ENCODE data around the gene GPC4. TPM values are rescaled to one million over a fixed set of nuclear protein-coding genes. Genes with fewer than 3 reads are reported as not detected.
A peak's percentile ranks its signal among the peaks of the same experiment; 100 is the strongest.

The GPC4 gene
- total and polyA plus RNA-seq, 4 donors, result 7.8 to 17.8 (median 11.9) TPM

DNA sequence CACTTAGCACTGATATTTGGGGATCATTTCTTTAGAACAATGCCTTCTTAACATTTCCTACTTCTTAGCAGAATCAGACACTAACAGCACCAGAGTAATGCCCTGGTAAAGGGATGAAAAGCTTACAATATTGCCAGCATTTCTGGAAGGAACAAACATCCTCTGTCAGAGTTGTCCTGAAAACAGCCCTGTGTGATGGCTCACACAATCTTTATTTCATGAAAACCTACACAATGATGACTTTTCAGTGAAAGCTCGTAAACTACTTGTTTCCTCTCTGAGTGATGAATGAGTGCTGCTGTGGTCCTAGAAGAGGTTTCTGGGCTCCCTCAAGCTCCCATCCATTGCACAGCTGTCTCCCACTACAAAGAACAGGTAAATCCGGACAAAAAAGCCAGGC is 52.8 kb downstream of the GPC4 start:
- peak overlapping the region; percentile 76 for H3K27ac ChIP-seq (ENCODE audit: low read depth, low read length)

DNA sequence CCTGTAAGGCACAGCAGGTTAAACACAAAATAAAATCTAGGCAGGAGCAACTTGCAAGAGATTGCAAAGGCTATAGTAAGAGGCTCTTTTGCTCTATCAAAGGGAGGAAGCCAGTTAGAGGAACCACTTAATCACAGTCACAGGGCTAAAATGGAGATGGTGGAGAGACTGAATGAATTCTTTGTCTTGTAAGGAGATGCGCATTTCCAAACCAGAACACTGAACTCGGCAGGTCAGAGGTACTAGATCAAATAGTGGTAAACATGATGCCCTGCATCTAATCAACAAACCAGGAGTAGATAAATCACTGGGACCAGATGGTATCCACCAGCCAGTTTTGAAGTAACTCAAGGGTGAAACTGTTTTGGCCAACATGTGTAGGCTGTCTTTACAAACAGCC is 55.8 kb downstream of the GPC4 start:
- Histone ChIP-seq H3K27ac (ENCODE audit: low read depth, low read length) (no peak overlapping the region), H3K27me3 (ENCODE audit: control insufficient read depth, insufficient read depth, low read length) (peaks cover 8% of the 10 kb centered on the region), H3K4me3 (ENCODE audit: low read depth, low read length) (no peak overlapping the region), H3K36me3 (ENCODE audit: control insufficient read depth, insufficient read depth, low read length) (no peaks in the 10 kb centered on the region), H3K9me3 (ENCODE audit: control insufficient read depth, insufficient read depth, low read length) (no peaks in the 10 kb centered on the region), H3K4me1 (ENCODE audit: control insufficient read depth, insufficient read depth, low read length) (no peaks in the 10 kb centered on the region)
- 43% methylated on average over 2 of the region's 2 CpGs for WGBS (ENCODE audit: insufficient coverage)
- DNase-seq (ENCODE audit: low read depth in 4 of 6, low spot score in 6 of 6), result peak in 2 of 6 donors; percentile 29 to 57

More for the DNA sequence above, 52.8 kb downstream of the GPC4 start:
- Histone ChIP-seq H3K36me3 (ENCODE audit: control insufficient read depth, insufficient read depth, low read length) (no peaks in the 10 kb centered on the region), H3K4me1 (ENCODE audit: control insufficient read depth, insufficient read depth, low read length) (no peaks in the 10 kb centered on the region), H3K27me3 (ENCODE audit: control insufficient read depth, insufficient read depth, low read length) (peaks cover 11% of the 10 kb centered on the region), H3K4me3 (ENCODE audit: low read depth, low read length) (no peak overlapping the region), H3K9me3 (ENCODE audit: control insufficient read depth, insufficient read depth, low read length) (no peaks in the 10 kb centered on the region)
- WGBS (ENCODE audit: insufficient coverage), result no CpG with 5 or more reads among the region's 2 CpGs
- DNase-seq (ENCODE audit: low read depth in 4 of 6, low spot score in 6 of 6), result peak in 2 of 6 donors; percentile 32

DNA sequence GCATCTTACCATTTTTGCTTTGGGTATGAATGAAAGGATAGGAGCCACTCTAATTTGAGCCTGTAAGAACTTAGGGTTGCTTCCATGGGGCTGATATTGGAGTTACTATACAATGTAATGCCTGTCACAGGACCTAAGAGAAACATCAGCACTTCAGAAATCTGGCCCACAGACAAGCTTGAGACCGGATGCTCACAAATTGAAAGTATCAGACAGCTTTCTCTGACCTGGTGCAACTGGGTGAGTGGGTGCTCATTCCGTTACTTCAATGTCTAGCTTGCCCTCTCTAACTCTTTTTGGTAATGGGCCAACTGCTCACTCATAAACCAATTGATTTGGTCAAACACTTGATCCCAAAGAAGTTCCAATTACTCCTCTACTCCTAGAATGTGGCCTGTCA is 62.1 kb downstream of the GPC4 start:
- 71% methylated on average over 1 of the region's 2 CpGs for WGBS (ENCODE audit: insufficient coverage)
- DNase-seq (ENCODE audit: low read depth in 4 of 6, low spot score in 6 of 6), result no peak
- Histone ChIP-seq H3K4me3 (ENCODE audit: low read depth, low read length) (no peak overlapping the region), H3K27ac (ENCODE audit: low read depth, low read length) (no peak overlapping the region), H3K9me3 (ENCODE audit: control insufficient read depth, insufficient read depth, low read length) (no peaks in the 10 kb centered on the region), H3K36me3 (ENCODE audit: control insufficient read depth, insufficient read depth, low read length) (no peaks in the 10 kb centered on the region), H3K27me3 (ENCODE audit: control insufficient read depth, insufficient read depth, low read length) (no peaks in the 10 kb centered on the region), H3K4me1 (ENCODE audit: control insufficient read depth, insufficient read depth, low read length) (no peaks in the 10 kb centered on the region)

DNA sequence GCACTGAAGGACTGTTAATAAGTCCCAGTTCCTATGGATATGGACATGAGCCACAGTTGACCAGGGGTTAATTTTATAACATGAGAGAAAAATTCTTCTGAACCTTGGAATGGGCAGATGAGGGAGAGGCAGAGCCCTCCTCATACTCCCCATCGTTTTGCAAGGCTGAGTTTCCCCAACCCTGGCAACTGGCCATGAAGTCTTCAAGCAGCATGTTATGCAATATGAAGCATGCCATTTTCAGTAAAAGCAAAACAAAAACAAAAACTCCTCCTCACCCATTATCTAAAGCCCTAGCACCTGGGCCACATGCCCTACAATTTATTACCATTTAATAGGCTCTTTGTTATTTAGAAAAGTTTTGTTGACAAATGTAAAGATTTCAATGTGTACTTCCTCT is 64.5 kb downstream of the GPC4 start:
- DNase-seq (ENCODE audit: low read depth in 4 of 6, low spot score in 6 of 6), result peak in 1 of 6 donors; percentile 34
- no peaks in the 10 kb centered on the region for H3K36me3 ChIP-seq (ENCODE audit: control insufficient read depth, insufficient read depth, low read length)
- no peaks in the 10 kb centered on the region for H3K9me3 ChIP-seq (ENCODE audit: control insufficient read depth, insufficient read depth, low read length)
- H3K27ac ChIP-seq (ENCODE audit: low read depth, low read length), result no peak overlapping the region
- peaks cover 6% of the 10 kb centered on the region for H3K27me3 ChIP-seq (ENCODE audit: control insufficient read depth, insufficient read depth, low read length)
- H3K4me1 ChIP-seq (ENCODE audit: control insufficient read depth, insufficient read depth, low read length), result no peaks in the 10 kb centered on the region
- H3K4me3 ChIP-seq (ENCODE audit: low read depth, low read length), result no peak overlapping the region
- WGBS (ENCODE audit: insufficient coverage), result 40% methylated on average over 1 of the region's 1 CpG

DNA sequence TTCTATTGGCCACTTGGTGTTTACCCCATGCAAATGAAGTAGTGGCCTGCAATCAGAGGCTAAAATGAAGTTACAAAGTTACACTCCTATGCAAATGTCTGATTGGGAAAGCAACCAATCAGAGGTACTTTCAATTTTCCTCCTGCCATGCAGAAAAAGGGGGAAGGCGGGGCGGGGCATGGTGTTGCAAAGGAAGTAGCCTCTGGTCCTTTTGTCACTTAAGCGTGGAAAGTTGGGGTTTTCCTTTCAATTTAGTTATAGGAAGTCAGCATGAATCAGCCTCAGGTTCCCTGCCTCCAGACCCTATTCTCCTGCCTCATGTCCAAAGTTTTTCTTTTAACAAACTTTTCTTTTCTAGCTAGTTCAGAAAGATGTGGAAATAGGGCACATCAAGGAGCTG is 69.3 kb downstream of the GPC4 start:
- H3K36me3 ChIP-seq (ENCODE audit: control insufficient read depth, insufficient read depth, low read length), result no peaks in the 10 kb centered on the region
- no peaks in the 10 kb centered on the region for H3K4me1 ChIP-seq (ENCODE audit: control insufficient read depth, insufficient read depth, low read length)
- no peak overlapping the region for H3K27ac ChIP-seq (ENCODE audit: low read depth, low read length)
- 70% methylated on average over 3 of the region's 3 CpGs for WGBS (ENCODE audit: insufficient coverage)
- H3K9me3 ChIP-seq (ENCODE audit: control insufficient read depth, insufficient read depth, low read length), result no peaks in the 10 kb centered on the region
- DNase-seq (ENCODE audit: low read depth in 4 of 6, low spot score in 6 of 6), result no peak
- H3K4me3 ChIP-seq (ENCODE audit: low read depth, low read length), result no peak overlapping the region
- H3K27me3 ChIP-seq (ENCODE audit: control insufficient read depth, insufficient read depth, low read length), result peaks cover 10% of the 10 kb centered on the region

DNA sequence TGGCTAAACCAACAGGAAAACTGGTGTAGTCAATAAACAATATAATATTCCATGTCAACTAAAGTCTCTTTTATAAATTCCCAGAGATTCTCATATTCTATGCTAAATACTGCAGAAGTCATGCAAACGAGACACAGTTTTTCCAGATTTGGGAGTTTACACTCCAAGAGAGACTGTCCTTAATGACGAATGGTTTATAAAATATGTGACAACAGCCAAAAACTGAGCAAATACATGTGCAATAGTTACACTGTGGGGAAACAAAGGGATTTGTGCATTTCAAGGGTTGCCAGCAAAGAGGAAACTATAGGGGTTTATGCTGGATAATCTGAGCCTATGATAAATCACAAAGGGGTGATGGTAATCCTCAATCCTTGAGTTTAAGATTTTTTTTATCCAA is 75.7 kb downstream of the GPC4 start:
- no peak overlapping the region for H3K4me3 ChIP-seq (ENCODE audit: low read depth, low read length)
- no peaks in the 10 kb centered on the region for H3K36me3 ChIP-seq (ENCODE audit: control insufficient read depth, insufficient read depth, low read length)
- peaks cover 5% of the 10 kb centered on the region for H3K27me3 ChIP-seq (ENCODE audit: control insufficient read depth, insufficient read depth, low read length)
- 63% methylated on average over 2 of the region's 2 CpGs for WGBS (ENCODE audit: insufficient coverage)
- H3K27ac ChIP-seq (ENCODE audit: low read depth, low read length), result no peak overlapping the region
- H3K9me3 ChIP-seq (ENCODE audit: control insufficient read depth, insufficient read depth, low read length), result no peaks in the 10 kb centered on the region
- H3K4me1 ChIP-seq (ENCODE audit: control insufficient read depth, insufficient read depth, low read length), result no peaks in the 10 kb centered on the region
- no peak for DNase-seq (ENCODE audit: low read depth in 4 of 6, low spot score in 6 of 6)

DNA sequence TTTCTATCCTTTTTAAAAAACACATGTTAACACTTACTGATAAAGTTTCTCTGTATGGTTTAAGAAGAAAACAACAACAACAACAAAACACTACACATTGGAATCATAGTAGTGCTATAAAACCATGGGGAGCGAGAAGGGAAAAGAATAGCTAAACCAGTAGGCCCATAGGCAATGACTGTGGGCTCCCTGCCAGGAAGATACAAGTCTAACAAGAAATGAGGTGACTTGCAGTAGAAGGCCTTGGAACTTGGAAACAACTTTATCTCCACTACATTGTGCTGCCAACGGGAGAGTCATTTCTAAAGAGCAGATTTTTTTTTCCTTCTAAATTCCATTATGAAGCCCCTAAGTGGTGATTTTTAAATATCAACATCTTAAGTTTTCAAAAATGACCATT is 78.0 kb downstream of the GPC4 start:
- DNase-seq (ENCODE audit: low read depth in 4 of 6, low spot score in 6 of 6), result peak in 1 of 6 donors; percentile 28

DNA sequence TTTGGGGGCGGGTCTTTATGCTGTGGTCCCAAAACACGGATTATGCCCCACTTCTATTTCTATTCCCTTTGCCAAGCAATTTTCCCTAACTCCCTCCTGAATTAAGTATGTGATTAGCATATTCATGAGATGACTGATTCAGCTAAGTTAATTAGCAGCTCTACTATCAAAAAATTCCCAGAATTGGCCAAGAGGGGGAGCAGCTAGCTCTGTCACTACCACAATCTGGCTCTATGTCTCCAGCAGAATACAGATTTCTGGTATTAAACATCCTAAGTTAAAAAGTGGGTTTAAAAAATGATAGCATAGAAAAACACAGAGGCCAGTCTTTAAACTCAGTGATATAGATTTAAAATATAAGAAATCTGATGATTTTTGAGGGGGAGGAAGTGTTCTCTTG is 80.3 kb downstream of the GPC4 start:
- no peak overlapping the region for H3K4me3 ChIP-seq (ENCODE audit: low read depth, low read length)
- no peak overlapping the region for H3K27ac ChIP-seq (ENCODE audit: low read depth, low read length)
- WGBS (ENCODE audit: insufficient coverage), result no CpG with 5 or more reads among the region's 2 CpGs
- DNase-seq (ENCODE audit: low read depth in 4 of 6, low spot score in 6 of 6), result peak in 4 of 6 donors; percentile 39 to 93 (median 70)
- H3K27me3 ChIP-seq (ENCODE audit: control insufficient read depth, insufficient read depth, low read length), result peaks cover 5% of the 10 kb centered on the region
- no peaks in the 10 kb centered on the region for H3K4me1 ChIP-seq (ENCODE audit: control insufficient read depth, insufficient read depth, low read length)
- no peaks in the 10 kb centered on the region for H3K9me3 ChIP-seq (ENCODE audit: control insufficient read depth, insufficient read depth, low read length)
- no peaks in the 10 kb centered on the region for H3K36me3 ChIP-seq (ENCODE audit: control insufficient read depth, insufficient read depth, low read length)

More for the DNA sequence above, 78.0 kb downstream of the GPC4 start:
- Histone ChIP-seq H3K27ac (ENCODE audit: low read depth, low read length) (no peak overlapping the region), H3K36me3 (ENCODE audit: control insufficient read depth, insufficient read depth, low read length) (no peaks in the 10 kb centered on the region), H3K4me1 (ENCODE audit: control insufficient read depth, insufficient read depth, low read length) (no peaks in the 10 kb centered on the region), H3K27me3 (ENCODE audit: control insufficient read depth, insufficient read depth, low read length) (peaks cover 4% of the 10 kb centered on the region), H3K4me3 (ENCODE audit: low read depth, low read length) (no peak overlapping the region), H3K9me3 (ENCODE audit: control insufficient read depth, insufficient read depth, low read length) (no peaks in the 10 kb centered on the region)
- WGBS (ENCODE audit: insufficient coverage), result no CpG with 5 or more reads among the region's 2 CpGs

DNA sequence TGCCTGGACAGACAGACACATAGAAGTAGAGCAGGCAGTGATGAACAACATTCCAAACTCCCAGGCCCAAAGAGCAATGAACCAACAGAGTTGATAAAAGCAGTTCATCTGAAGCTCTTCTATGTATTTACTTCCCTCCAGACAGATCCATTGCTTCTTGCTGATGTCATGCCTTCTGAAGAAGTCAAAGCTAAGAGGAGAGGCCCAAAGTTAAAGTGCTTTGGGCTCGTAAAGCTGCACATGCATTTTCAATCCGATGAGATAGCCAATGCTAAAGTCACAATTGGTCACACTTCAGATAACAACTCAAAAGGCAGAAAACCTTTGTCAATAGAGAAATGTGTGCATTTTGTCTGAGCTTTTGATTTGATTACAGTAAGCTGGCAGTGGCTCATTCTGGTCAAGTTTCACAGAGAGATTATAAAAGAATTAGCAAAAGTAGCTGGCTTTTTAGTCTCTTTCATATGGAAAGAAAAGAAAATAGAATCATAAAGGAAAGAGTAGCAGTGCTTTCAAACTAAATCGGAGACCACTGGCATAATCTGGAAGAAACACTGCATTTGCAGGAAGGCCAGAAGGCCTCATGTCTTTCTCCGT is 82.0 kb downstream of the GPC4 start:
- Histone ChIP-seq H3K36me3 (ENCODE audit: control insufficient read depth, insufficient read depth, low read length) (no peaks in the 10 kb centered on the region), H3K9me3 (ENCODE audit: control insufficient read depth, insufficient read depth, low read length) (no peaks in the 10 kb centered on the region), H3K4me1 (ENCODE audit: control insufficient read depth, insufficient read depth, low read length) (no peaks in the 10 kb centered on the region)

DNA sequence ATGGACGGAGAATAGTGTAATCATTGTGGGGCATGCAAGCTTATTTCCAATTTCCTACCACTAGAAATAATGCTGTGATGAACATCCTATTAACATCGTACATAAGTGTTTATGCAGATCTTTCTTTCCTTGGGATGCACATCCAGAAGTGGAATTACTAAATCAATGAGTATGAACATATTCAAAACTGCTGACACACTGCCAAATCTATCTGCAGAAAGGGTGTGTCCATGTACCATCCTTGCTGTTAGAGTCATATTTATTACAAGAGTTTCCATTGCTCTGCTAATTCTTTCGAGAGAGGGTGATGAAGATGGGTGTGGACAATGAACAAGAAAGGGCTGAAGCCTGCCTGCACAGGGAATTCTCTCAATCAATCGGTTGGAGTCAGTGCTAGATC is 82.6 kb downstream of the GPC4 start:
- 53% methylated on average over 2 of the region's 4 CpGs for WGBS (ENCODE audit: insufficient coverage)
- Histone ChIP-seq H3K9me3 (ENCODE audit: control insufficient read depth, insufficient read depth, low read length) (no peaks in the 10 kb centered on the region), H3K27ac (ENCODE audit: low read depth, low read length) (no peak overlapping the region), H3K4me1 (ENCODE audit: control insufficient read depth, insufficient read depth, low read length) (no peaks in the 10 kb centered on the region), H3K36me3 (ENCODE audit: control insufficient read depth, insufficient read depth, low read length) (no peaks in the 10 kb centered on the region), H3K4me3 (ENCODE audit: low read depth, low read length) (no peak overlapping the region), H3K27me3 (ENCODE audit: control insufficient read depth, insufficient read depth, low read length) (peaks cover 4% of the 10 kb centered on the region)
- DNase-seq (ENCODE audit: low read depth in 4 of 6, low spot score in 6 of 6), result no peak

More for the DNA sequence above, 82.0 kb downstream of the GPC4 start:
- WGBS (ENCODE audit: insufficient coverage), result 75% methylated on average over 1 of the region's 4 CpGs
- DNase-seq (ENCODE audit: low read depth in 4 of 6, low spot score in 6 of 6), result no peak
- H3K27me3 ChIP-seq (ENCODE audit: control insufficient read depth, insufficient read depth, low read length), result peaks cover 4% of the 10 kb centered on the region
- no peak overlapping the region for H3K4me3 ChIP-seq (ENCODE audit: low read depth, low read length)
- H3K27ac ChIP-seq (ENCODE audit: low read depth, low read length), result no peak overlapping the region

All from spinal cord (tissue), 10 donors.